ENCODE data around the gene UPF3A. TPM values are rescaled to one million over a fixed set of nuclear protein-coding genes. Genes with fewer than 3 reads are reported as not detected.

The UPF3A gene
- total RNA-seq, 1 donor from 2014 or later: 79.8 TPM

GRCh38 chr13:114320065-114320464 is 38.7 kb downstream of the UPF3A start:
- no peak overlapping the region for H3K27ac ChIP-seq
- no peaks in the 10 kb centered on the region for H3K27me3 ChIP-seq
- H3K4me3 ChIP-seq: no peak overlapping the region
- H3K36me3 ChIP-seq: peaks cover 41 to 46% of the 10 kb centered on the region in 2 donors
- no peak for DNase-seq (ENCODE audit: low spot score in 2 of 2)
- no peaks in the 10 kb centered on the region for H3K9me3 ChIP-seq
- TF ChIP-seq CTCF (IDR thresholded peaks at IDR 0.05): no peak
- intact Hi-C loops (cut with DNase I): no loop called here
- peaks cover 4 to 17% of the 10 kb centered on the region in 2 donors for H3K4me1 ChIP-seq

DNA sequence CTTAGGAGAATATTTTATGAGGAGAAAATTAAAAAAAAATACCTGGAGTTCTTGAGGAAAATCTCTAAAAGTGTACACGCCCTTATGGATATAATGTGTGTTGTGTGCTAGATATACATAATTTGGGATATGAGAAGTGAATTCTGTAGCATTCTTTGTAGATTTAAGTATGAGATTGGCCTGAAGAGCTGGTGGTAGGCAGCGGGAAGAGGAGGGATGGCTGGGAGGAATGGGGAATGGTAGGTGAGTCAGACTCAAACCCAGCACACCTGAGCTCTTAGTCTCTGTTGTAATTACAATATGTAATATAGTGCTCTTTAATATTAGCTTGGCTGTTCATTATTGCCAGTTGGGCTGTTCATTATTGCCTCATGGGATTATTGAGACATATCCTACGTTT is 39.9 kb downstream of the UPF3A start:
- peaks cover 44 to 52% of the 10 kb centered on the region in 2 donors for H3K36me3 ChIP-seq
- TF ChIP-seq CTCF (IDR thresholded peaks at IDR 0.05): no peak
- no peak overlapping the region for H3K27ac ChIP-seq
- H3K27me3 ChIP-seq: no peaks in the 10 kb centered on the region
- no peaks in the 10 kb centered on the region for H3K9me3 ChIP-seq
- H3K4me3 ChIP-seq: no peak overlapping the region
- no peak for DNase-seq (ENCODE audit: low spot score in 2 of 2)
- intact Hi-C loops (cut with DNase I): no loop called here
- peaks cover under 1 to 5% of the 10 kb centered on the region in 2 donors for H3K4me1 ChIP-seq

GRCh38 chr13:114323349-114323748 is 41.9 kb downstream of the UPF3A start:
- no peaks in the 10 kb centered on the region for H3K27me3 ChIP-seq
- DNase-seq (ENCODE audit: low spot score in 2 of 2): no peak
- peaks cover 0 to 2% of the 10 kb centered on the region in 2 donors for H3K4me1 ChIP-seq
- H3K27ac ChIP-seq: no peak overlapping the region
- H3K9me3 ChIP-seq: no peaks in the 10 kb centered on the region
- no peak overlapping the region for H3K4me3 ChIP-seq
- no peak for TF ChIP-seq CTCF (IDR thresholded peaks at IDR 0.05)
- H3K36me3 ChIP-seq: peaks cover 53 to 61% of the 10 kb centered on the region in 2 donors
- intact Hi-C loops (cut with DNase I): no loop called here

GRCh38 chr13:114324334-114324733 is 42.9 kb downstream of the UPF3A start:
- H3K4me3 ChIP-seq: no peak overlapping the region
- intact Hi-C loops (cut with DNase I): no loop called here
- peaks cover 54 to 65% of the 10 kb centered on the region in 2 donors for H3K36me3 ChIP-seq
- no peaks in the 10 kb centered on the region for H3K27me3 ChIP-seq
- no peak for TF ChIP-seq CTCF (IDR thresholded peaks at IDR 0.05)
- no peak overlapping the region for H3K27ac ChIP-seq
- no peaks in the 10 kb centered on the region for H3K4me1 ChIP-seq
- DNase-seq (ENCODE audit: low spot score in 2 of 2): no peak
- H3K9me3 ChIP-seq: no peaks in the 10 kb centered on the region

GRCh38 chr13:114325729-114326128 is 44.3 kb downstream of the UPF3A start:
- no peak for DNase-seq (ENCODE audit: low spot score in 2 of 2)
- intact Hi-C loops (cut with DNase I): no loop called here
- Histone ChIP-seq H3K27me3 (no peaks in the 10 kb centered on the region), H3K36me3 (peaks cover 51 to 65% of the 10 kb centered on the region in 2 donors), H3K4me3 (no peak overlapping the region), H3K9me3 (no peaks in the 10 kb centered on the region), H3K4me1 (no peaks in the 10 kb centered on the region), H3K27ac (no peak overlapping the region)
- no peak for TF ChIP-seq CTCF (IDR thresholded peaks at IDR 0.05)

DNA sequence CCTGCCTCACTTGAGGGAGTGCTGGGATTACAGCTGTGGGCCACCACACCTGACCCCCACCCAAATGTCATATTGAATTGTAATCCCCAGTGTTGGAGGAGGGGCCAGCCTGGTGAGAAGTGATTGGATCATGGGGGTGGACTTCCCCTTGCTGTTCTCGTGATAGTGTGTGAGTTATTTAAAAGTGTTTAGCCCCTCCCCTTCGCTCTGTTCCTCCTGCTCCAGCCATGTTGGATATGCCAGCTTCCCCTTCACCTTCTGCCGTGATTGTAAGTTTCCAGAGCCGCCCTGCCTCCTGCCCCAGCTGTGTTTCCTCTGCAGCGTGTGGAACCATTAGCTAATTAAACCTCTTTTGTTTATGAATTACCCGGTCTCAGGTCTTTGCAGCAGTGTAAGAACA is 46.6 kb downstream of the UPF3A start:
- Histone ChIP-seq H3K4me1 (no peaks in the 10 kb centered on the region), H3K27ac (no peak overlapping the region), H3K4me3 (no peak overlapping the region), H3K9me3 (no peaks in the 10 kb centered on the region), H3K27me3 (no peaks in the 10 kb centered on the region), H3K36me3 (peaks cover 28 to 44% of the 10 kb centered on the region in 2 donors)
- TF ChIP-seq CTCF (IDR thresholded peaks at IDR 0.05): no peak
- DNase-seq (ENCODE audit: low spot score in 2 of 2): no peak
- intact Hi-C loops (cut with DNase I): no loop called here

Measured in ascending aorta (tissue), 2 donors.